ENCODE data around the gene L3MBTL4. TPM values are rescaled to one million over a fixed set of nuclear protein-coding genes. Genes with fewer than 3 reads are reported as not detected.

The L3MBTL4 gene
- total and polyA plus RNA-seq, 8 donors = 2.5 to 15.1 (median 6.4) TPM

GRCh38 chr18:6205706-6206105 is 209.0 kb downstream of the L3MBTL4 start:
- FAIRE-seq (no peak), ATAC-seq (no peak)

GRCh38 chr18:6204476-6204875 is 210.2 kb downstream of the L3MBTL4 start:
- H3K27ac ChIP-seq = no peak overlapping the region
- no peaks in the 10 kb centered on the region for H3K9me3 ChIP-seq
- H3K27me3 ChIP-seq = no peaks in the 10 kb centered on the region
- ATAC-seq (no peak), DNase-seq (no peak), FAIRE-seq (no peak)
- no peaks in the 10 kb centered on the region for H3K36me3 ChIP-seq
- TF ChIP-seq CTCF (IDR thresholded peaks at IDR 0.05) = no peak
- intact Hi-C loops (cut with DNase I) = no loop called here
- no peaks in the 10 kb centered on the region for H3K4me1 ChIP-seq
- no peak overlapping the region for H3K4me3 ChIP-seq

More at GRCh38 chr18:6205706-6206105, 209.0 kb downstream of the L3MBTL4 start:
- whole genome bisulfite sequencing, 2 donors = 79 to 81% methylated on average over 2 of the region's 2 CpGs
- intact Hi-C loops (cut with DNase I) = no loop called here
- H3K27me3 ChIP-seq = no peaks in the 10 kb centered on the region
- TF ChIP-seq CTCF (IDR thresholded peaks at IDR 0.05) = no peak
- no peak for DNase-seq
- no peak overlapping the region for H3K4me3 ChIP-seq
- H3K36me3 ChIP-seq = no peaks in the 10 kb centered on the region
- peaks cover 0 to 5% (median 0%) of the 10 kb centered on the region in 3 donors for H3K4me1 ChIP-seq
- H3K9me3 ChIP-seq = no peaks in the 10 kb centered on the region
- no peak overlapping the region for H3K27ac ChIP-seq

GRCh38 chr18:6203791-6204190 is 210.9 kb downstream of the L3MBTL4 start:
- FAIRE-seq = no peak
- peak in 1 of 6 donors; percentile 10 for DNase-seq
- H3K27me3 ChIP-seq = no peaks in the 10 kb centered on the region
- TF ChIP-seq CTCF (IDR thresholded peaks at IDR 0.05) = no peak
- peak in 2 of 4 donors; percentile 30 to 37 for ATAC-seq
- H3K9me3 ChIP-seq = no peaks in the 10 kb centered on the region
- no peak overlapping the region for H3K27ac ChIP-seq
- no peak overlapping the region for H3K4me3 ChIP-seq
- no peaks in the 10 kb centered on the region for H3K36me3 ChIP-seq
- WGBS, 2 donors = 42 to 48% methylated on average over 3 of the region's 3 CpGs
- no peaks in the 10 kb centered on the region for H3K4me1 ChIP-seq
- intact Hi-C loops (cut with DNase I) = no loop called here

GRCh38 chr18:6202861-6203260 is 211.8 kb downstream of the L3MBTL4 start:
- TF ChIP-seq CTCF (IDR thresholded peaks at IDR 0.05) = no peak
- Histone ChIP-seq H3K27me3 (no peaks in the 10 kb centered on the region), H3K4me1 (no peaks in the 10 kb centered on the region), H3K4me3 (no peak overlapping the region), H3K27ac (no peak overlapping the region), H3K9me3 (no peaks in the 10 kb centered on the region), H3K36me3 (no peaks in the 10 kb centered on the region)
- intact Hi-C loops (cut with DNase I) = no loop called here
- 74 to 75% methylated on average over 1 of the region's 1 CpG for WGBS, 2 donors
- DNase-seq (no peak), FAIRE-seq (no peak), ATAC-seq (no peak)

- Histone ChIP-seq H3K4me1 (no peaks in the 10 kb centered on the region), H3K9me3 (no peaks in the 10 kb centered on the region), H3K27me3 (no peaks in the 10 kb centered on the region), H3K27ac (no peak overlapping the region), H3K36me3 (no peaks in the 10 kb centered on the region), H3K4me3 (no peak overlapping the region)
- ATAC-seq (no peak), FAIRE-seq (no peak), DNase-seq (no peak)
- TF ChIP-seq CTCF (IDR thresholded peaks at IDR 0.05) = no peak
- 69 to 79% methylated on average over 4 of the region's 4 CpGs for WGBS, 2 donors
- intact Hi-C loops (cut with DNase I) = no loop called here
These were observed 214.4 kb downstream of the L3MBTL4 start for GRCh38 chr18:6200204-6200774.
